ENCODE measurements around the gene CAMK2B. TPM values are rescaled to one million over a fixed set of nuclear protein-coding genes. Genes with fewer than 3 reads are reported as not detected.

Gene CAMK2B
- total RNA-seq, 1 experiment from 2014 or later = 0.13 TPM

DNA sequence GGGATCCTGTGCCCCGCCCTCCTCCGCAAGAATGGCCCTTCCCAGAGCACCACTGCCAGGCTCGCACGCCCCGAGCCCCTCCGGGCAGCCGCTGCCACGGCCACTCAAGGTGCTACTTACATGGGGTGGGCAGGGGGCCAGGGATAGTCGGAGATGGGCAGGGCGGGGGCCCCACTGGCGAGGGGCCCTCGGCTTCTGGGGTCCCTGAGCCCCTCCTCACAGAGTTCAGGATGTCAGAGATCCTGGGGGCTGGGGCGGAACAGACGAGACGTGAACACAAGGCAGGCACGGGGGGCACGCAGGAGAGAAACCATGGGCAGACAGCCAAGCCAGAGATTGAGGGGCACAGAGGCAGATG, 99.0 kb downstream of the CAMK2B start:
- DNase-seq (ENCODE audit: low spot score) = no peak
- Histone ChIP-seq H3K9me3 (ENCODE audit: low read depth, low read length, poor library complexity, severe bottlenecking) (no peaks in the 10 kb centered on the region), H3K4me3 (ENCODE audit: low read depth, low read length, poor library complexity, severe bottlenecking) (no peak overlapping the region), H3K36me3 (ENCODE audit: insufficient read depth, low read length, poor library complexity, severe bottlenecking) (no peaks in the 10 kb centered on the region), H3K27me3 (replicated peaks; ENCODE audit: insufficient read depth, low read depth, low read length, poor library complexity) (no peaks in the 10 kb centered on the region), H3K27ac (ENCODE audit: low read depth, low read length, poor library complexity, severe bottlenecking) (no peak overlapping the region), H3K4me1 (ENCODE audit: insufficient read depth, low read length, poor library complexity, severe bottlenecking) (peaks cover 5% of the 10 kb centered on the region)
- no TSS peak for BruUV-seq (replicated peaks)
- POLR2A ChIA-PET (ENCODE audit: low non-redundant PET) = no interaction called here
- intact Hi-C loops (cut with micrococcal nuclease; ENCODE audit: unreplicated experiment) = no loop called here
- CTCF ChIA-PET = no interaction called here
- no peak for TF ChIP-seq EZH2 (IDR thresholded peaks at IDR 0.05; ENCODE audit: borderline replicate concordance, low read depth, low read length, poor library complexity, severe bottlenecking)
- TF ChIP-seq, protein P1, sequence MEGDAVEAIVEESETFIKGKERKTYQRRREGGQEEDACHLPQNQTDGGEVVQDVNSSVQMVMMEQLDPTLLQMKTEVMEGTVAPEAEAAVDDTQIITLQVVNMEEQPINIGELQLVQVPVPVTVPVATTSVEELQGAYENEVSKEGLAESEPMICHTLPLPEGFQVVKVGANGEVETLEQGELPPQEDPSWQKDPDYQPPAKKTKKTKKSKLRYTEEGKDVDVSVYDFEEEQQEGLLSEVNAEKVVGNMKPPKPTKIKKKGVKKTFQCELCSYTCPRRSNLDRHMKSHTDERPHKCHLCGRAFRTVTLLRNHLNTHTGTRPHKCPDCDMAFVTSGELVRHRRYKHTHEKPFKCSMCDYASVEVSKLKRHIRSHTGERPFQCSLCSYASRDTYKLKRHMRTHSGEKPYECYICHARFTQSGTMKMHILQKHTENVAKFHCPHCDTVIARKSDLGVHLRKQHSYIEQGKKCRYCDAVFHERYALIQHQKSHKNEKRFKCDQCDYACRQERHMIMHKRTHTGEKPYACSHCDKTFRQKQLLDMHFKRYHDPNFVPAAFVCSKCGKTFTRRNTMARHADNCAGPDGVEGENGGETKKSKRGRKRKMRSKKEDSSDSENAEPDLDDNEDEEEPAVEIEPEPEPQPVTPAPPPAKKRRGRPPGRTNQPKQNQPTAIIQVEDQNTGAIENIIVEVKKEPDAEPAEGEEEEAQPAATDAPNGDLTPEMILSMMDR (conservative IDR thresholded peaks at IDR 0.05; ENCODE audit: low read depth, low read length) = no peak

DNA sequence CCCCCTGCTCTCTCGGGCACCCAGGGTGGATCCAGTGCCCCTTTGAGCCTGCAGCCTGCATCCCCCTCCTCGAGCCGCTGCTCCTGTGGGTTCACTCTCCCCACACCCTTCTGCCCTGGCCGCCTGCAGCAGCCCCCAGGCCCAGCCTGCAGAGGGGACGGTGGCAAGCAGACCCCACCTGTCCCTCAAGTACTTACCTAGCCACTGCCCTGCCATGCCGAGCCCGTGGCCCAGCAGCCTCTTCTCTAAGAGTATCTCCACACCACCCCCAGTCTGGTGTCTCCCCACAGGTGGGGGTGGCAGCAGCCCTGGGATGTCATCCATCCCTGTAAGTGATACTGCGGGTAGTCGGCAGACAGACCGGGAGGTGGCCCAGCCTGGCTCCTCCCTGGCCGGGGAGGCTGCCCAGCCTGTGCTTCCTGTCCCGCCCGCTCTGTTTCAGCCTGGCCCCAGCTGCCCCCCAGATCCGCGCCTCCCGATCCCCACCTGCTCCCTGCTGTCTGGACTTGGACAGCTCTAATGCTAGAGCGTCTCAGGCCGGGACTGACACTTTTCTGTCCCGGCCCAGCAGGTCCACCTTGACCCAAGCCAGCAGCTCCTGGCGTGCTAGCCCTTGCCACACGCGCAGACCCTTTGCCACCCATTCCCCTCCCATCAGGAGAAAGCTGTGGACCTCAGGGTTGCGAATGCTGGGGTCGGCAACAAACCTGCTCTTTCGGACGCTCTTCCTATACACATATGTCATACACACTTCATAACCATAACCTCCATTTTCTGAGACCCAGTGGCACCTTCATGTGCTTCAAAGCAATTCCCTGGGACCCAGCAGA, 99.6 kb downstream of the CAMK2B start:
- no peak for DNase-seq (ENCODE audit: low spot score)
- ChIA-PET CTCF (no interaction called here), POLR2A (ENCODE audit: low non-redundant PET) (no interaction called here)
- Histone ChIP-seq H3K9me3 (ENCODE audit: low read depth, low read length, poor library complexity, severe bottlenecking) (no peaks in the 10 kb centered on the region), H3K4me1 (ENCODE audit: insufficient read depth, low read length, poor library complexity, severe bottlenecking) (peaks cover 5% of the 10 kb centered on the region), H3K27me3 (replicated peaks; ENCODE audit: insufficient read depth, low read depth, low read length, poor library complexity) (no peaks in the 10 kb centered on the region), H3K4me3 (ENCODE audit: low read depth, low read length, poor library complexity, severe bottlenecking) (no peak overlapping the region), H3K36me3 (ENCODE audit: insufficient read depth, low read length, poor library complexity, severe bottlenecking) (no peaks in the 10 kb centered on the region), H3K27ac (ENCODE audit: low read depth, low read length, poor library complexity, severe bottlenecking) (no peak overlapping the region)
- no peak for TF ChIP-seq EZH2 (IDR thresholded peaks at IDR 0.05; ENCODE audit: borderline replicate concordance, low read depth, low read length, poor library complexity, severe bottlenecking)
- TF ChIP-seq, protein P1 (conservative IDR thresholded peaks at IDR 0.05; ENCODE audit: low read depth, low read length) = no peak
- no TSS peak for BruUV-seq (replicated peaks)
- intact Hi-C loops (cut with micrococcal nuclease; ENCODE audit: unreplicated experiment) = no loop called here

DNA sequence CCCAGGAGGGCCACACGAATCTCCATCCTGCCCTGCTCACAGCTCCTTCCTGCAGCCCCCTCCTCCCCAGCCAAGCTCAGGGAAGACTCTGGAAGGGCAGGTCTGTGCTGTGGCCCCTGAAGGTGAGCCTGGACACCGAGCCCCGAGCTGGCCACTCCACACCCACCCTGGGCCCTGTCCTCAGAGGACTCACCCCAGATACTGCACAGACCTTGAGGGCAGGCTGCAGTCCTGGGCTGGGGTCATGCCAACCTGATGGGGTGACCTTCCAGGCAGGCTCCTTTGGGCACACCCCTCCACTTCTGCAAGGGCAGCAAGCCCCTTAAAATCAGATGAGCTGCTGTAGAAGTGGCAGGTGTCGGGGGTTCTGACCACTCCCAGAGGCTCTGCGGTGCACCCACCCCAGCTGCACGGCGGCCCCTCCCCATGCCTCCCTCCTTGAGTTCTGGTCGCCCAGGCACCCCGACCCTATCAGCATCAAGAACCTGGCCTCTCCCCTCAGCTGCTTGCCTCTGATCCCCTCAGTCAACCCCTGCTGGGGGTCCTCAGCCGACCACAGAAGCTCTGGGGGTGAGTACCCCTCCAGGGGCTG, 100.3 kb downstream of the CAMK2B start:
- CTCF ChIA-PET = no interaction called here
- H3K4me3 ChIP-seq (ENCODE audit: low read depth, low read length, poor library complexity, severe bottlenecking) = no peak overlapping the region

More for the DNA sequence above, 100.3 kb downstream of the CAMK2B start:
- Histone ChIP-seq H3K27ac (ENCODE audit: low read depth, low read length, poor library complexity, severe bottlenecking) (no peak overlapping the region), H3K27me3 (replicated peaks; ENCODE audit: insufficient read depth, low read depth, low read length, poor library complexity) (no peaks in the 10 kb centered on the region), H3K36me3 (ENCODE audit: insufficient read depth, low read length, poor library complexity, severe bottlenecking) (no peaks in the 10 kb centered on the region), H3K4me1 (ENCODE audit: insufficient read depth, low read length, poor library complexity, severe bottlenecking) (peaks cover 5% of the 10 kb centered on the region), H3K9me3 (ENCODE audit: low read depth, low read length, poor library complexity, severe bottlenecking) (no peaks in the 10 kb centered on the region)
- intact Hi-C loops (cut with micrococcal nuclease; ENCODE audit: unreplicated experiment) = no loop called here
- DNase-seq (ENCODE audit: low spot score) = no peak
- no TSS peak for BruUV-seq (replicated peaks)
- POLR2A ChIA-PET (ENCODE audit: low non-redundant PET) = no interaction called here
- no peak for TF ChIP-seq EZH2 (IDR thresholded peaks at IDR 0.05; ENCODE audit: borderline replicate concordance, low read depth, low read length, poor library complexity, severe bottlenecking)
- TF ChIP-seq, protein P1 (conservative IDR thresholded peaks at IDR 0.05; ENCODE audit: low read depth, low read length) = no peak
